Umbilical cord (tissue), 2 donors: Measurements from ENCODE around the gene AEBP1. TPM values are rescaled to one million over a fixed set of nuclear protein-coding genes. Genes with fewer than 3 reads are reported as not detected.

Experiments
- DNase-seq: peaks from one replicate; pipeline ENCODE4 v3.0.0-alpha.2; 2015; ENCODE audit warnings: low spot score
- total RNA-seq: library from RNA; depleted of rRNA; stranded (reverse); fragments of >200 nt; gene quantifications from one replicate; pipeline ENCODE4 v1.2.3, GENCODE V29; 2014; ENCODE audit warnings: low replicate concordance; ENCODE audit not compliant: insufficient read depth

The AEBP1 gene
- total RNA-seq, 1 donor from 2014 or later = 77.0 TPM

DNA sequence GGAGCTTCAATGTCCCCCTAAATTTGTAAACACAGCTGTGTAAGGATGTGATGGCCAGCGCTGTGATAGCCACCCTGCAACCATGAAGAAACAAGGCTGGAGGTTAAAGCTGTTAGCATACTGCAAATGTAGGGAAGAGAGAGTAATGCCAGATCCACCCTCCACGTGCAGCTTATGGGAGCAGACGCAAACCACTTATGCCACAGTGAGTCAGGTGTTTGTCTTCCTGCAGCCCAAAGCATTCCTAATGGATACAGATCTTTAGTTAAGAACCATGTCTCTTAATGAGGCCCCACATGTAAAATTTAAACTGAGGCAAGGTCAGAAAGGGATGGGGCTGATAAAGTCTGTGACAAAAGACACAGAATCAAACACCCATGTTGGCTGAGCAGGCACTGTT, 50.6 kb downstream of the AEBP1 start:
- no peak for DNase-seq

DNA sequence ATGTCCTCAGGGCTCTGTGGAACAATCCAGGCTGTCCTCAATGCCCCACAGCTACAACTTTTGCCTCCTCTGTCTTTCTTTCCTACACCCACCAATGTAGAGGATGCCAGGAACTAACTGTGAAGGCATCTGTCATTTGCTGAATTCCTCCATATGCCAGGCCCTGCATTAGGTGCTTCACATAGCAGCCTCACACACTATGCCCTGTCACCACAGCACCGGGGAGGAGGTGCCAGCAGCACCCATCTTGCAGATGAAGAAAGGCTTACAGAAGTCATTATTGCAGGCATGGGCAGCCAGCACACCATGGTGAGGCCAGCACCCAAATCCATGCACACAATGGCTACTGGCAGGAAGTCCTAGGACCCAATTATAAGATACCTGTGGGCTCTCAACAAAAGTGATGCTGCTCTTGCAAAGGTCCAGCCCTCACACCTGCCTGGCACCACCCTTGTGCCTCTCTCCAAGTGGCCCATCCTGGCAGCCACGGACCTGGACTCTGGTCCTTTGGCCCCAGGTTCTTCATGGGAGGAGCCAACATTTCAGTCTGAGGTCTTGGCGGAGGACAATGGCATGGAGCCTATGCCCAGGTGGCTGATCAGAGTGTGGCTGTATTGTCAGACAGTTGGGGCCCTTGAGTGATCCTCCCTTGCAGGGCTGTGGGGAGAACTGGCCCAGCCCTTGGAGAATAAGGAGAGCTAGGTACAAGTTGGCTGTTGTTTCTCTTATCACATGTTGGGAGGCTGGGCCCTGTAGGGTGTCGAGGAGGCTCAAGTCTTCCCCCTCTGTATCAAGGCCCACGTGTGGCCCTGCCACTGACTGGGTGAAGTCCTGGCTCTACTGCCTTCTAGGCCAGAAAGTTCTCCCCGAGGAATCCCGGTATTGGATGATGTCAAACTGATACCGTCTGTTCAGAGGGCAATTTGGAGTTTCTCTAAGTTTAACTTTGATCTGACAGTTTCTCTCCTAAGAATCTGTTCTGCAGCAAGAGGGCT, 51.3 kb downstream of the AEBP1 start:
- no peak for DNase-seq

DNA sequence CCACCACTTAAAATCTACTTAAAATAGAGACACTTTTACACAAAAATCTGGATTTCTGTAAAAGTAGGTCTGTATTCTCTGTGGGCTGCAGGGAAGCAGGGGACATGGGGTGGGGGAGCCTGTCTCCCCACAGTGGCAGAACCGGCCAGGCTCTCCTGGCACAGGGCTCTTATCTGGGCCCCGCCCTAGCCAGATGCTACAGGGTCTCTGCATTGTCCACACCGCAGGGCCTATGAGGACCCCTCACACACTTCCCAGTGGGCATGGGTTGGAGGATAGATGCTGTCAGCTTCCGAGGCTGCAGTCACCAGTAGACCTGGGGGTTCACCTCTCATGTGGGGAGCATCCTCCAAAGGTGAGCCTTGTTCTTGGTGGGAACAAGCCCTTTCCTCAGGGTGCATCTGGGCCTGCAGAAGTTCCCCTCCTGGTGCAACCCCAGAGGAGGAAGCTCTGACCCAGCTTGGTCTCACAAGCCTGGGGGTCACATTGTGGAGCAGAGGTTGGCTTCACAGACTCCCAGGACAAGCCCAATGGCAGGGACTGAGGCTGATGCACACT, 52.4 kb downstream of the AEBP1 start:
- no peak for DNase-seq

DNA sequence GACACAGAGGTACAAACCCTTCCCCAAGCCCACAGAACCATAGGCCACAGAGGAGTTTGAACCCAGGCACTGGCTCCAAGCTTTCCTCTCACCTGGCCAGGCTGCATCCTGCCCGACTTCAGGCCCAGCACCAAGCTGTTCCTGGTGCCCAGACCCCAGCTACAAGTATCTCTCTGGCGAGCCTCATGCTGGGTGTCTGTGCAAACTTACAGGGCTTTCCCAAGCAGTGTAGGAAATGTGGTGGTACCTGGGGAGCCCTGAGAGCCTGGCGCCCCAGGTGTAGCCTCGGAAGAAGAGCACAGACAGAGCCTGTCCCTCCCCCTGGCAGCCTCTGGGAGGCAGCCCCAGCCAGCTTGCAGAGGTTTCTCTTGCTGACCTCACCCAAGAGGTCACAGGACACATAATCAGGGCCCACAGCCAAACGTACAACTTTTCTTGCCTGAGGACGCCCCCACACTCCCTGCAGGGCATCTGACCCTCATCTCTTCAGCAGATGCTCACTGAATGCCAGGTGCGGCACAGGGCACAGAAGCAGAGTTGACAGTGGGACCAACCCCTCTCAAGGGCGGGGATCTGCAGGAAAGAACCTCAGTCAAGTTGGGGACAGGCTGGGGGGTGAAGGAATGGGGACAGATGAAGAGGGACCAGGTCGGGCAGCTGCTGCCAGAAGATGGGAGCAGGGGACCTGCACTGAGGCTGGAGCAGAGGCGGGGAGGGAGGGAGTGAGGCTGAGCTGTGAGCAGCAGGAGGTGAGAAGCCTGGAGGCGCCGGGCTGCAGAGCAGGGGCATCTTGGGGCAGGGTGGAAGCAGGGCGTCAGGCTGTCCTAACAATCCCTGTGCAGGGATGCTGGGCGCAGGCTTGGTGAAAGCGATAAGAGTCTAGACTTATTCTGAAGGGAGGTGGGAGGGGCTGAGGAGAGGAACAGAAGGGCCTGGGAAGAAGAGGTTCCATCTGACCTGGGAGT, 53.3 kb downstream of the AEBP1 start:
- DNase-seq = no peak

DNA sequence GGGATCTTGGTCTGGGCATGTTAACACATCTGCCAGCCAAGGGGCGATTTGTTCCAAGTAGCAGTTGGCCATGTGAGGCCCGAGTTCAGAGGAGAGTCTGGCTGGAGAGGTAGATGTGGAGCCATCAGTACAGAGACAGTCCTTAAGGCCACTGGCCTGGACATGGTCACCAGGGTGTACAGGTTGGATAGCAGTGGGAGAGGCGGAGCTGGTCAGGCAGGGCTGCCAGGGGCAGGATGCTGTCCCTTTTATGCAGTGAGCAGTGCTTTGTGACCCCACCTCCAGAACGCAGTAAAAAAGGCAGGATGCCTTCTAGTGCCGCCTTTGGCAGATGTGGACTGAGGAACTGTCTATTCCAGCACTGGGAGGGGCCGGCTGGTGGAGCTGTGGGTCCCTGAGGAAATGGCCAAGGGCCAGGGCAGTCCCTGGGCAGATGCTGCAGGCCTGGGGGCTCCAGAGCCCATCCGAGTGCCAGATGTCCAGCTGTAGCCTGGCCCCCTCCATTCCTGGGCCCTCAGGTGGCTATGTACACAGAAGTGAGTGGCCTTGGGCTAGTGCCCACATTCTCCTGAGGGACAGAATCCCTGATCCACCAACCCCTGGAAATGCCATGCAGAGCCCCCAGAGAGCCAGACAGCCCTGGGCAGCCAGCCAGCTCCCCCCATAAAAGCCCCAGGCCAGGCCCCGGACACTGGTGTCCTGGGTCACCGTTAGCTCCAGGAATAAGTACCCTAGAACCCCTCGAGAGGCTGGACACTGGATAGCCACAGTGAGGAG, 54.1 kb downstream of the AEBP1 start:
- DNase-seq = no peak

DNA sequence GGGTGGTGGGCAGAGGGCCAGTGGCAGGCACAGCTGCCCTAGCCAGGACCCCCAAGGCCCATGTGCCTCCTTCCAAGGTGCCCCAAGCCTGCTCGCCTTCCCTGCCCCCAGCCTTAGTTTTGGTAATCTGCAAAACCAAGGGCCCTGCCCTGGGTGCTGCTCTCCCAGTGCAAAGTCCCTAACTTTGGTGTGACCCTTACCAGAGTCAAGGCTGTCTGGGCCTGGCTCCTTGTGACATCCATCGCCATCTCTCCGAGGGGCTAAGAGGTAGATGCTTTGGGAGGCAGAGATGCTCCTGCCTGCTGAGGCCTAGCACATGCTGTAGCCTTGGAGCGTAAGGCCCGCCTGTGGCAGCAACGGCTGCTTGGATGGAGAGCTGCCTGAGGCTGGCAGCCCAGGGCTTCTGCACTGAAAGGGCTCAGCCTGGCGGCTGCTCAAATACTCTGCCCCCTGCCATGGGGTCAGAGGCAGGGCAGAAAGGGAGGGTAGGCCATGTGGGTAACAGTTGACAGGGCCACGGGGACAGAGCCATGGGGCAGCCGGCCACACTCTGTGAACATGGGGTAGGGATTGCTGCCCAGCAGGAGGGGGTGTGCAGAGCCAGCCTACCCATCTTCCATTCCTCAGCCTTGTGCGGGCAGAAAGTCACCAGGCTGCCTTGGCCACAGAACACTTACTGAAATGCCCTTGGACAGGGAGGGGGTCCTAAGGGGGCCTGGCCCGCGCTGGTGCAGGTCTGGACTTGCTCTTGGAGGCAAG, 54.9 kb downstream of the AEBP1 start:
- no peak for DNase-seq

DNA sequence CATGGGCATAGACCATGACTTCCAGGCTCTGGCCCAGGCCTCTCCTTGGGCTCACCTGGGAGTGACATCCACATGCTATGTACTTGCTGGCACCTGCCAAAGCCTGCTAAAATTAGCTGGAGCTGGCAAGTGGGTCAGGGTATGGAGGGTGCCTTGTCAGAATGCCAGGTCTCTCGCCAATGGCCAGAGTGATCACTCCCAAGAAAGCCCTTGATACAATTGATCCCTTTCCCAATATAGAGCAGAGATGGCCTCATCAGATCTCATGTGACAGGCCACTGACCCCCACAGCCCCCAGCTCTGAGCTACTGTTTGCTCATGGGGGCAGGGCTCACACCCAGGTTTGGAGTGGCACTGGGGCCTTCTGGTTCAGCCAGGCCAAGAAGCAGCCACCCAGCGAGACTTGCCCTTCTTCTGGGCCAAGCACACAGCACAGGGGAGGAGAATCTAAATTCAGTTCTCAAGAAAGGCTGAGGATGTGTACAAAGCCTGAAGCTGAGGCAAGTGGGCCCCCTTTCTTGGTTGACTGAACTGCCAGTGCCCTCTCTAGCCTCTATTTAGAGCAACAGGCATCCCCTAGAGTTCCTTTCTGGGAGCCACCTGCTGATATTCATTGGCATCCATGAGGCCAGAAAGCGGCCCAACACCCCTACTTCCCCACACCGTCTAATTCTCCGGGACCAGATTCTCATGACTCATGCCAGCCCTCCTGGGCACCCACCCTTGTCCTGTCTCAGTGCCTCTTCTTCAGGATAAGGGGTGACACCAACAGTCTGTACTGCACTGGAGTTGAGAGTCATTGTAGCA, 55.9 kb downstream of the AEBP1 start:
- DNase-seq = no peak

DNA sequence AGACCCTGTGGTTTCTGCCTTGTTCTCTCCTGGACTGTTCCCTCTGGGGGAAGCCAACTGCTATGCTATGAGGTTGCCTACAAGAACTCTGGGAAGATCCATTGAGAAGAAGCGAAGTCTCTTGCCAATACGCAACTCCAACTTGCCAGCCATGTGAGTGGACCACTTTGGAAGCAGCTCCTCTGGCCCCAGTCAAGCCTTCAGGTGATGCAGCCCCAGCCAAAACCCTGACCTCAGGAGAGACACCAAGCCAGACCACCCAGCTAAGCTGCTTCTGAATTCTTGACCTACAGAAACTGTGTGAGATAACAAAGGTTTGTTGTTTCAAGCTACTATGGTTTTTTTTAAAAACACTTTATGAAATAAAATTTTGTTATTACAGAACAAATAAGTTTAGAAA, 57.2 kb downstream of the AEBP1 start:
- no peak for DNase-seq

DNA sequence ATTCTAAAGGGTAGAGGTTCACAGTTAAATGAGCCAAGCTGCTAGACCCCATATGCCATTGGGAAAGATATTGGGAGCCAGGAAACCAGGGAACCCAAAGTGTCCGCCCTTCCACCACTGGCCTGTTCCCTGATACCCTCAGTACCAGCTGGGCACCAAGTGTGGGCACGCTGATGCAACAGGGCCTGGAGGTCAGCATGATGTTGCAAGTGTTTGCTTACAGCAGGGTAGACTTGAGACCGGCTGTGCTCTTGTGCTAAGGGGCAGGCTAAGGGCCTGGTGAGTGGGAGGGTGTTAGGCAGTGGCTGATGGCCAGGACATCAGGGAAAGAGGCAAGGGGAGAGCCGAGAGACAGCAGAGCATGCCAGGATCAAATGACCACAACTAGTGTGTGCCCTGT, 58.0 kb downstream of the AEBP1 start:
- no peak for DNase-seq

DNA sequence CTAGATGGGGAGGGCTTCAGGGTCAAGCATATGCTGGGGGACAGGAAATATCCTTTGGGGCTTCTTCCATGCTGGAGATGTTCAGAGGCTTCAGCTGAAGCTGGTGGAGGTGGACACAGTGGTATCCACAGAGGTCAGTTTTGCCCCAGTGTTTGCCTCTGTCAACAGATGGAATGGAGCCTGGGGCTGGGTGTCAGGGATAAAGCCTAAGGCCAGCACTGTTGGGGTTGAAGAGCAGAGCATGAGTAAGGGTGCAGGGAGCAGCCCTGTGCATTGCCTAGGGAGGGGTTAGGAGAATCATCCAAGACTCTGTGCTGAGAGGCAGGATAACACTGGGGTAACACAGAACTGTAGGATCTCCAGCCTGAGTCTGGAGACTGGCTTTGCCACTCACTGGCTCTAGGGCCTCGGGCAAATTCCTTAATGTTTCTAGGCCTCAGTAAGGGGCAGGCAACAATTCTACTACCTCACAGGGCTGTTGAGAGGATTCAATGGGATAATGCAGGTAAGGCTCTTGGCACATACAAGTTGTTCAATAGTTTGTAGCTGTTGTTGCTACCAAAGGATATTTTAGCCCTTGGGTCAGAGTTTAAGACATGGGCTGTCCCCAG, 58.7 kb downstream of the AEBP1 start:
- DNase-seq = no peak

DNA sequence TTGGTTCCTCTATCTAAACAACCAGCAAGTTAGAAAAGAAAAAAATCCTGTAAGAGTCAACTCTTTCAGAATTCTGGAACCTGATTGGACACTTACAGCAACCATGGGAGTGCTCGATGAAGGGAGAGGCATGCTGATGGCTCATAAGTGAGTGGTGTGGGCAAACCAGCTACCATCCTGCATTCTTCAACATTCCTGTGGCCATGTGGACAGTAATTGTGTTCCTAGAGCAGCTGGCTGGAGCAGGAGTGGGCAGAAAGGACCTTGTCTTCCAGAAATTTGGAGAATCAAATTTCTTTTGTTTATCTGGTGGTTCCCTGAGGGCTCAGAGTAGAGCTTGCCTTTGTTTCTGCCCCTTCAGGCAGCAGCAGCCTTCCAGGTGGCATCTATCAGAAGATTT, 59.4 kb downstream of the AEBP1 start:
- no peak for DNase-seq

Other genes starting within 250 kb of the AEBP1 start
- gene MRPS24, start 234.8 kb upstream of the AEBP1 start, total RNA-seq = 46.0 TPM
- gene URGCP, start 197.7 kb upstream of the AEBP1 start, total RNA-seq = 25.5 TPM
- 7.7 TPM for gene UBE2D4, start 177.9 kb upstream of the AEBP1 start, total RNA-seq
- gene SPDYE1, start 106.4 kb upstream of the AEBP1 start, total RNA-seq = not detected
- 67.7 TPM for gene DBNL, start 59.6 kb upstream of the AEBP1 start, total RNA-seq
- gene PGAM2, start 38.8 kb upstream of the AEBP1 start, total RNA-seq = not detected
- gene POLM, start 21.8 kb upstream of the AEBP1 start, total RNA-seq = 29.1 TPM
- gene POLD2, start 19.2 kb downstream of the AEBP1 start, total RNA-seq = 32.7 TPM
- not detected for gene MYL7, start 37.0 kb downstream of the AEBP1 start, total RNA-seq
- gene GCK, start 85.1 kb downstream of the AEBP1 start, total RNA-seq = 1.2 TPM
- 21.2 TPM for gene YKT6, start 96.6 kb downstream of the AEBP1 start, total RNA-seq
- gene CAMK2B, start 221.2 kb downstream of the AEBP1 start, total RNA-seq = not detected